Measurements from ENCODE around the gene GDA.

The GDA gene

DNA sequence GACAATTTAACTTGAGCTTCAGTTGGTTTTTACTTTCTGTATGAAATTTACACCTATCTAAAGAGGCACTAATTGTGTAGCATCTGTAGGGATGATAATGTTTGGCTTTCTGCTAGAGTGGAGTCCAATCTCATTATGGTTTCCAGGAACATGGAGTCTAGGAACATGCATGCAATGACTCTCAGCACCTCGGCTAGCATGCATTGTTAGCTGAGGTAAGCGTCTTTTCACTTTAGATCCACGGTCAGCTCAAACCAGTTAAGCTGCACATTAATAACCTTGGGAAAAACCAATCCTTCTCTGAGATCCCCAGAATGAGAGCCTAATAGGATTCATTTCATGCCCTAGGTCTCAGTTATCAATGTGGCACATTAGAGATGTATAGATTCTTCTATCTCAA is 7.8 kb upstream of the GDA start:
- no peaks in the 10 kb centered on the region for H3K36me3 ChIP-seq (replicated peaks; ENCODE audit: low read depth, low read length)
- H3K27me3 ChIP-seq (ENCODE audit: low read depth, low read length) = no peaks in the 10 kb centered on the region
- H3K27ac ChIP-seq (ENCODE audit: low read length) = no peak overlapping the region
- H3K79me2 ChIP-seq (ENCODE audit: low read length) = no peaks in the 10 kb centered on the region
- H3K4me1 ChIP-seq (ENCODE audit: low read length) = no peaks in the 10 kb centered on the region
- H3K9me3 ChIP-seq (ENCODE audit: insufficient read depth, low read length) = no peaks in the 10 kb centered on the region
- H4K20me1 ChIP-seq (ENCODE audit: insufficient read depth, low read length) = no peaks in the 10 kb centered on the region
- TF ChIP-seq, protein P1, sequence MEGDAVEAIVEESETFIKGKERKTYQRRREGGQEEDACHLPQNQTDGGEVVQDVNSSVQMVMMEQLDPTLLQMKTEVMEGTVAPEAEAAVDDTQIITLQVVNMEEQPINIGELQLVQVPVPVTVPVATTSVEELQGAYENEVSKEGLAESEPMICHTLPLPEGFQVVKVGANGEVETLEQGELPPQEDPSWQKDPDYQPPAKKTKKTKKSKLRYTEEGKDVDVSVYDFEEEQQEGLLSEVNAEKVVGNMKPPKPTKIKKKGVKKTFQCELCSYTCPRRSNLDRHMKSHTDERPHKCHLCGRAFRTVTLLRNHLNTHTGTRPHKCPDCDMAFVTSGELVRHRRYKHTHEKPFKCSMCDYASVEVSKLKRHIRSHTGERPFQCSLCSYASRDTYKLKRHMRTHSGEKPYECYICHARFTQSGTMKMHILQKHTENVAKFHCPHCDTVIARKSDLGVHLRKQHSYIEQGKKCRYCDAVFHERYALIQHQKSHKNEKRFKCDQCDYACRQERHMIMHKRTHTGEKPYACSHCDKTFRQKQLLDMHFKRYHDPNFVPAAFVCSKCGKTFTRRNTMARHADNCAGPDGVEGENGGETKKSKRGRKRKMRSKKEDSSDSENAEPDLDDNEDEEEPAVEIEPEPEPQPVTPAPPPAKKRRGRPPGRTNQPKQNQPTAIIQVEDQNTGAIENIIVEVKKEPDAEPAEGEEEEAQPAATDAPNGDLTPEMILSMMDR (IDR thresholded peaks at IDR 0.05; ENCODE audit: low read depth, low read length) = no peak
- no peak for TF ChIP-seq EZH2phosphoT487 (IDR thresholded peaks at IDR 0.05; ENCODE audit: low read depth)
- no peak overlapping the region for H3K9ac ChIP-seq (ENCODE audit: low read length)
- no peak overlapping the region for H2AFZ ChIP-seq (ENCODE audit: low read depth, low read length)
- no peak overlapping the region for H3K4me3 ChIP-seq (ENCODE audit: low read length)
- H3K4me2 ChIP-seq (ENCODE audit: low read length) = no peak overlapping the region

DNA sequence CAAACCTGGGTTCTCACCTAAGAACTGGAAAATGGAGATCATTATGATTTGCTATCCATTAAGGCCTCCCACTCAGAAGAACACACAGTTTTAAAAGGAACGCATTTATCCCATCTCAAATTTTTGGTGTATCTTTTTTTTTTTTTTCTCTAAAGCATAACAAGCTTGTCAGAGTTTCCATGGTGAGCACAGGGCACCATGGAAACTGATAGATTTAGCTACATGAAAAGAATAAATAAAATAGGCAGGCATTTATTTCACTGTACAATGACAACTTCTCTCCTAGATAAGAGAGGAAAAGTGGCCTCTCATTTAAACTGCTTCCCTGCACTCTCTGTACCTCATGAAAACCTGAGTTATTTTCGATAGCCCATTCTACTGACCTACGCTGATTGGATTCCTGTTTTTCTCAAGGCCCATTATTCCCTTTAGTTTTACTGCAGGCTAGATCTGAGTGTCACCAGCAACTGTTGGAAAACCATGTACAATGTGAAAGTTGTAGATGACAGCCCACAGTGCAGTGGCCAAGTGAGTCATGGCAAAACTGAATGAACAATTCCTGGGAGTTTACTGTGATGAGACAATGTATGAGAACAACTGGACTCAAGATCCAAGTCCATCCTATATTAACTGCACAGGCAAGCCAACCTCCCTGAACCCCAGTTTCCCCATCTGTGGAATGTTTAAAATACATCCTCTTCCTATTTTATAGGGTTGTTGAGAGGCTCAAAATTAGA is 4.3 kb upstream of the GDA start:
- no peaks in the 10 kb centered on the region for H3K4me1 ChIP-seq (ENCODE audit: low read length)
- H4K20me1 ChIP-seq (ENCODE audit: insufficient read depth, low read length) = no peaks in the 10 kb centered on the region
- H3K9me3 ChIP-seq (ENCODE audit: insufficient read depth, low read length) = no peaks in the 10 kb centered on the region
- H3K36me3 ChIP-seq (replicated peaks; ENCODE audit: low read depth, low read length) = no peaks in the 10 kb centered on the region
- no peak for TF ChIP-seq EZH2phosphoT487 (IDR thresholded peaks at IDR 0.05; ENCODE audit: low read depth)
- TF ChIP-seq, protein P1 (IDR thresholded peaks at IDR 0.05; ENCODE audit: low read depth, low read length) = no peak
- no peaks in the 10 kb centered on the region for H3K79me2 ChIP-seq (ENCODE audit: low read length)
- no peak overlapping the region for H3K9ac ChIP-seq (ENCODE audit: low read length)
- no peak overlapping the region for H3K27ac ChIP-seq (ENCODE audit: low read length)
- no peak overlapping the region for H3K4me2 ChIP-seq (ENCODE audit: low read length)
- H3K4me3 ChIP-seq (ENCODE audit: low read length) = no peak overlapping the region
- H3K27me3 ChIP-seq (ENCODE audit: low read depth, low read length) = no peaks in the 10 kb centered on the region
- no peak overlapping the region for H2AFZ ChIP-seq (ENCODE audit: low read depth, low read length)

DNA sequence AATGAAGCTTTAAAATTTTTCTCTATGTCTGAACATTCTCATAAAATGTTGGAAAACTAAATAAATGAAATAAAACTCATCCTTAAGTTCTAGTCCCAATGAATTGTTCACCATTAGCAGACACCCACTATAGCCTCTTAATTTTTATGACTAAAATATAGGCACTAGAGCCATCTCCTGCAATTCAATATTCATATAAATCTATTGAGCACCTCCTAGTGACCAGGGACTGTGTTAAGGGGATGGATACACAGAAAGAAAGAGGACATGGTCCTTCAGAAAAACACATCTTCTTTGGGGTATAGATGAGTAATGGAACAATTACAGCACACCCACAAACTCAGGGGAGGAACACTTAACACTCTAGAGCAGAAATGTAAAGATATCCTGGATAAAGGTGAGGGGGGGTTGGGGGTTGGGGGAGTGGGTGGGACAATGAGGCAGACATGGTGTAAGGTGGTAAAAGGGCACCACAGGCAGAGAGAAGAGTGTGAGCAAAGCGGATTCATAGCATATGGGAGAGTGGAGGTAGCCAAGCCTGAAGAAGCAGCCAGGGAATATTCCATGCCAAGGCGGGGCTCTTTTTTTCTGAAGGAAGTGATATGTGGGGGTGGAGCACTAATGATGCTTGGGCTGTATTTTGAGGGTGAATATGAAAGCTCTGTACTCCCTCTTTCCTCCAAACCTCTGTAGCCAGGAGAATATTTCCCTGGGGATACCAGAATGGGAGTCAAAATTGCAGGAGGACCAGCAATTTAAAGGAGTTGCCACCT is 3.3 kb upstream of the GDA start:
- Histone ChIP-seq H3K4me1 (ENCODE audit: low read length) (no peaks in the 10 kb centered on the region), H4K20me1 (ENCODE audit: insufficient read depth, low read length) (no peaks in the 10 kb centered on the region), H3K9me3 (ENCODE audit: insufficient read depth, low read length) (no peaks in the 10 kb centered on the region), H3K27me3 (ENCODE audit: low read depth, low read length) (no peaks in the 10 kb centered on the region), H3K4me3 (ENCODE audit: low read length) (no peak overlapping the region), H3K79me2 (ENCODE audit: low read length) (no peaks in the 10 kb centered on the region), H3K27ac (ENCODE audit: low read length) (no peak overlapping the region), H3K9ac (ENCODE audit: low read length) (no peak overlapping the region), H2AFZ (ENCODE audit: low read depth, low read length) (no peak overlapping the region), H3K4me2 (ENCODE audit: low read length) (no peak overlapping the region), H3K36me3 (replicated peaks; ENCODE audit: low read depth, low read length) (no peaks in the 10 kb centered on the region)
- no peak for TF ChIP-seq EZH2phosphoT487 (IDR thresholded peaks at IDR 0.05; ENCODE audit: low read depth)
- TF ChIP-seq, protein P1 (IDR thresholded peaks at IDR 0.05; ENCODE audit: low read depth, low read length) = no peak

DNA sequence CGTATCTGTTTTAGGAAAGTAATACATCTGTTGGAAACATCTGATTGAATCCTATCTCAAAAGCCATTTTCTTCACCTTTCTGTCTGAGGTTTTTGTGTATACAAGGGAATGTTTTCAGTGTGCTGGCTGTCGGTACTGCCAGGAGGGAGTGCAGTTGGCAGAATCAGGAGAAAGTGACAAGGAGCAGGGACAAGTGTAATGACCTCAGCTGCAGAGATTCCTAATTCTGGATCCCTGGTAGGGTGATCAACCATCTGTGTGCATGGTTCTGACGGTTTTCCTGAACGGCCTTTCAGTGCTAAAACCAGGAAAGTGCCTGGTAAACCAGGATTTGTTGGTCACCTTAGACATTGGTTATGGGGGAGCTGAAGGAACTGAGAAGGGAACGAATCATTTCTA is 1.6 kb upstream of the GDA start:
- Histone ChIP-seq H3K4me1 (ENCODE audit: low read length) (no peaks in the 10 kb centered on the region), H3K27ac (ENCODE audit: low read length) (no peak overlapping the region), H3K9me3 (ENCODE audit: insufficient read depth, low read length) (no peaks in the 10 kb centered on the region), H3K27me3 (ENCODE audit: low read depth, low read length) (no peaks in the 10 kb centered on the region), H3K79me2 (ENCODE audit: low read length) (no peaks in the 10 kb centered on the region), H4K20me1 (ENCODE audit: insufficient read depth, low read length) (no peaks in the 10 kb centered on the region), H3K4me3 (ENCODE audit: low read length) (no peak overlapping the region), H2AFZ (ENCODE audit: low read depth, low read length) (no peak overlapping the region), H3K9ac (ENCODE audit: low read length) (no peak overlapping the region), H3K36me3 (replicated peaks; ENCODE audit: low read depth, low read length) (no peaks in the 10 kb centered on the region), H3K4me2 (ENCODE audit: low read length) (no peak overlapping the region)
- TF ChIP-seq, protein P1 (IDR thresholded peaks at IDR 0.05; ENCODE audit: low read depth, low read length) = no peak
- no peak for TF ChIP-seq EZH2phosphoT487 (IDR thresholded peaks at IDR 0.05; ENCODE audit: low read depth)
